Activated CD4-positive, alpha-beta T cell treated with anti-CD3 and anti-CD28 coated beads, Interleukin-2, Interleukin-4, amounts not matched to agents 100 ng/mL and 50 ng/mL, durations not matched to agents 16 hours and 8 hours (primary cell): ENCODE measurements around the gene ASMTL.
A peak's percentile ranks its signal among the peaks of the same experiment; 100 is the strongest.
"Not testable (repeated sequence)": the region's sequence is repeated elsewhere in the genome, so short reads cannot be mapped to it uniquely, and the experiment has no call there.

ENCODE experiments used
- DNase-seq: peaks from one replicate; pipeline ENCODE4 v3.0.0-alpha.2; 2020; ENCODE audit warnings: low spot score

The ASMTL gene

GRCh38 chrX:1482530-1482928 lies 29.8 kb upstream of the ASMTL start:
- not testable (repeated sequence) for DNase-seq

- peak; percentile 92 for DNase-seq
Observed at GRCh38 chrX:1481636-1482529, 29.2 kb upstream of the ASMTL start.

GRCh38 chrX:1480082-1480785 lies 27.5 kb upstream of the ASMTL start:
- DNase-seq = no peak

- DNase-seq = no peak
Observed at GRCh38 chrX:1477801-1478458, 25.2 kb upstream of the ASMTL start.

GRCh38 chrX:1477229-1477628 lies 24.5 kb upstream of the ASMTL start:
- DNase-seq = no peak

- no peak for DNase-seq
Observed at GRCh38 chrX:1476682-1477081, 24.0 kb upstream of the ASMTL start.

- DNase-seq = no peak
Observed at GRCh38 chrX:1475881-1476280, 23.2 kb upstream of the ASMTL start.

- DNase-seq = no peak
Observed at GRCh38 chrX:1475481-1475880, 22.8 kb upstream of the ASMTL start.

- not testable (repeated sequence) for DNase-seq
Observed at GRCh38 chrX:1474593-1474992, 21.9 kb upstream of the ASMTL start.

GRCh38 chrX:1472975-1473374 lies 20.3 kb upstream of the ASMTL start:
- no peak for DNase-seq

- DNase-seq = peak; percentile 92
Observed at GRCh38 chrX:1468250-1468772, 15.6 kb upstream of the ASMTL start.

GRCh38 chrX:1466971-1467561 lies 14.4 kb upstream of the ASMTL start:
- peak; percentile 58 for DNase-seq

- no peak for DNase-seq
Observed at GRCh38 chrX:1466232-1466661, 13.5 kb upstream of the ASMTL start.

GRCh38 chrX:1465286-1466231 lies 12.8 kb upstream of the ASMTL start:
- DNase-seq = no peak

GRCh38 chrX:1464971-1465285 lies 12.2 kb upstream of the ASMTL start:
- DNase-seq = no peak

GRCh38 chrX:1464041-1464970 lies 11.6 kb upstream of the ASMTL start:
- peak; percentile 43 for DNase-seq

GRCh38 chrX:1463581-1463980 lies 10.9 kb upstream of the ASMTL start:
- DNase-seq = no peak

- DNase-seq = peak; percentile 91
Observed at GRCh38 chrX:1462596-1463251, 10.0 kb upstream of the ASMTL start.

- DNase-seq = no peak
Observed at GRCh38 chrX:1462110-1462509, 9.4 kb upstream of the ASMTL start.

GRCh38 chrX:1455948-1456280 lies 3.2 kb upstream of the ASMTL start:
- DNase-seq = no peak
